HG02798 (cell line): ENCODE results near the gene MKRN2.
"Not testable (repeated sequence)": the region's sequence is repeated elsewhere in the genome, so short reads cannot be mapped to it uniquely, and the experiment has no call there.

Experiments
- ATAC-seq: cut with Tn5 transposase; IDR thresholded peaks from one replicate; pipeline ENCODE4 v1.9.1; 2021; ENCODE audit warnings: mild to moderate bottlenecking; ENCODE audit not compliant: unreplicated experiment, poor library complexity

MKRN2 gene

DNA sequence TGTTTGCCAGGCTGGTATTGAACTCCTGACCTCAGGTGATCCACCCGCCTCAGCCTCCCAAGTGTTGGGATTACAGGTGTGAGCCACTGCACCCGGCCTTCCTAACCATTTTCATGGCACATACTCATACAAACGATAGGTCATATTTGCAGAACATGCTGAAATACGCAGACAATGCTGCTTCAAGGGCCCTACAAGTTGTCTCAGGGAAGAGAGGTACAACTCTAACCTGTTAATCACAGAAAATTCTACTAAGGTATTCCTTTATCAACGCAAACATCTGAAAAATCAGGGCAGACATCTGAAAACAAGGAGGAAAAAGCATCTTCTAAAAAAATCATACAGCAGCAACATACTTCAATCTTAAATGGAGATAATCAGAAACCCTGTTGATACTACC, 67.2 kb downstream of the MKRN2 start:
- no peak for ATAC-seq

DNA sequence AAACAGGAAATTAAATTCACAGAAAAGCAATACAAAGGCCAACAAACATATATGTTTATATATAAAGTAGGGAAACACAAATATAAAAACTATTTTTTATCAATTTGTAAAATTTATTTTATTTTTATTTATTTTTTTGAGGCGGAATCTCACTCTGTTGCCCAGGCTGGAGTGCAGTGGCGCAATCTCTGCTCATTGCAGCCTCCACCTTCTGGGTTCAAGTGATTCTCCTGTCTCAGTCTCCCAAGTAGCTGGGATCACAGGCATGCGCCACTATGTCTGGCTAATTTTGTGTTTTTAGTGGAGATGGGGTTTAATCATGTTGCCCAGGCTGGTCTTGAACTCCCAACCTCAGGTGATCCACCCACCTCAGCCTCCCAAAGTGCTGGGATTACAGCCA, 68.1 kb downstream of the MKRN2 start:
- ATAC-seq: not testable (repeated sequence)

DNA sequence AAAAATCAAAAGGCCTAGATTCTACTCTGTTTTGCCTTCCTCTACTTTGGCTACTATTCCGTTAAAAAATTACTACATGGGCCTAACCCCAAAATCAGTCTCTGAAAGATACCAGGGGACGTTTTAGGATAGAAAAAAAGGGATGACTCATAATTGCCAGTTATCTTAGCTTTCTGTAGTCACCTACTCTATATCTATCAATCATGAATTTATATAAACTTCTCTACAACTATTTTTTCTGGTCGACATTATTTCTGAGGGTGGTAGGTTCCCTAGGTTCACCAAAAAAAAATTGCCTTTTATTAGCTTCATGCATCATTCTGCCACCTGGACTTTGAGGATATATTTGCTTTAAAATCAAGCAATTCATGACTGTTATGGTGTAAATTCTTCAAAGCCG, 70.5 kb downstream of the MKRN2 start:
- no peak for ATAC-seq

DNA sequence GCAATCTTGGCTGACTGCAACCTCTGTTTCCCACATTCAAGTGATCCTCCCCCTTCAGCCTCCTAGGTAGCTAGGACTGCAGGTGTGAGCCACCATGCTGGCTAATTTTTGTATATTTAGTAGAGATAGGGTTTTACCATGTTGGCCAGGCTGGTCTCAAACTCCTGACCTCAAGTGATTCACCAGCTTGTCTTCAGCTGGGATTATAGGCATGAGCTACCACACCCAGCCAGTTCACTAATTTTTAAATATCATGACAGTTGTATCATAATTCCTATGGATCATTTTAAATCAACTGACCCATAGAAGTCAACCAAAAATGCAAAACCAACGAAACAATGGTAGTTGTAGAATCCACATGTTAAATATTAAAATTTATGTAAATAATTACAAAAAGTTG, 71.9 kb downstream of the MKRN2 start:
- no peak for ATAC-seq

GRCh38 chr3:12629560-12629959, 72.7 kb downstream of the MKRN2 start:
- no peak for ATAC-seq

DNA sequence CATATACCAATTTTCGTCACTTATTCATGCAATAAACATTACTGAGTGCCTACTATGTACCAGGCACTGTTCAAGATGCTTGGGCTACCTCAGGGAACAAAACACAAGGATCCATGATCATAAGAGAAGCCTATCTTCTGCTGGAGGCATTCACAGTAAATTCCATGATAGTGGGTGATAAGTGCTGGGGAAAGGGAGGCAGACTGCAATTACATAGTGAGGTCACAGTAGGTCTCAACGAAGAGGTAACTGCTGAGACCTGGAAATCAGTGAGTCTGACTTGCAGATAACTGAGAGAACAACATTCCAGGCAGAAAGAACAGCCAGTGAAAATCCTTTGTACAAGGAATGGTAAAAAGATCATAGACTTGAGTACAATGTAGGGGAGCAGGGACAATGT, 73.4 kb downstream of the MKRN2 start:
- ATAC-seq: no peak

GRCh38 chr3:12630843-12631242, 74.0 kb downstream of the MKRN2 start:
- not testable (repeated sequence) for ATAC-seq

DNA sequence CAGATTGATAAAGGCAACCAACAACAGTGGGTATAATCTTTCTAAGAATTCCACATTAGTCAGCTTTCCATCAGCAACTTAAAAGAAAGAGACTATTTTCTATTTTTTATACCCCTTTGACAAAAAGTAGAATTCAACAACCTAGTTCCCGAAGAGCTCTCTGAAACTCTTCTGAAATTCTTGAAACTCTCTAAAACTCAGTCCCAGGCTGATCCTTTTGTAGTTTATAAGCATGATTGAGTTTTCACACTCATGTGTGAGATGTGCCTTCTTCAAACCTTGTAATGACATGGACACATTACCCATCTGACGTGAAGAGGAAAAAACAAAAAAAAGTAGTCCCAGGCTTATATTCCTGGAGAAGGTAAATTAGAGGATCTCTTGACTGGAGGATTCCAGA, 75.6 kb downstream of the MKRN2 start:
- no peak for ATAC-seq

DNA sequence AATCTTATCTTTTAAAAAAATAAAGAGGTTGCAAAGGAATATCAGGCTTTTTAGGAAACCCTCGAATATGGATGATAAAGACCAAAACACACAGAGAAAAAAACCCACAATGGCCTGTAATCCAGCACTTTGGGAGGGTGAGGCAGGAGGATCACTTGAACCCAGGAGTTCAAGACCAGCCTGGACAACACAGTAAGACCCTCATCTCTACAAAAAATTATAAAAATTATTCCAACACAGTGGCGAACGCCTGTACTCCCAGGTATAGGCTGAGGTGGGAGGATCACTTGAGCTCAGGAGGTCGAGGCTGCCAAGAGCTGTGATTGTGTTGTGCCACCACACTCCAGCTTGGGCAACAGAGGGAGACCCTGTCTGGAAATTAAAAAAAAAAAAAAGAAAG, 76.2 kb downstream of the MKRN2 start:
- no peak for ATAC-seq
